DND-41 (cell line): ENCODE data around the gene SLC29A4.
"Not testable (repeated sequence)": the region's sequence is repeated elsewhere in the genome, so short reads cannot be mapped to it uniquely, and the experiment has no call there.

Source experiments
- ATAC-seq: fragments of 200-7000 bp; cut with Tn5 transposase; 3 replicates; pipeline ENCODE4 v1.9.1; 2021; ENCODE audit warnings: low read depth; ENCODE audit not compliant: insufficient read depth
- DNase-seq: peaks from one replicate; pipeline ENCODE4 v3.0.0-alpha.2; 2020
- H2AFZ ChIP-seq: 2 replicates; pipeline ENCODE4 v1.6.0; 2012; ENCODE audit warnings: low read depth, low read length
- H3K27ac ChIP-seq: 2 replicates; pipeline ENCODE4 v1.5.1; 2012; ENCODE audit warnings: low read length, inconsistent platforms
- H3K27me3 ChIP-seq: fragments of 200-600 bp; sonication (generic); 2 replicates; pipeline ENCODE4 v1.6.0; 2012; ENCODE audit warnings: low read length, mild to moderate bottlenecking, inconsistent platforms; ENCODE audit not compliant: insufficient read depth, poor library complexity
- H3K36me3 ChIP-seq: 2 replicates; pipeline ENCODE4 v1.5.1; 2012; ENCODE audit warnings: low read length, inconsistent platforms; ENCODE audit not compliant: insufficient read depth
- H3K4me1 ChIP-seq: 2 replicates; pipeline ENCODE4 v1.5.1; 2012; ENCODE audit warnings: mild to moderate bottlenecking, low read length; ENCODE audit not compliant: insufficient read depth
- H3K4me2 ChIP-seq: 2 replicates; pipeline ENCODE4 v1.6.0; 2012; ENCODE audit warnings: mild to moderate bottlenecking, moderate library complexity, low read length, inconsistent platforms; ENCODE audit not compliant: insufficient read depth
- H3K4me3 ChIP-seq, 2 experiments: fragments of 200-600 bp in 1 of 2; shearing (Covaris generic) in 1 of 2; 2 replicates each; pipeline ENCODE4 v1.5.1; 2012 to 2016; ENCODE audit warnings: inconsistent platforms in 2 of 2, low read length in 2 of 2, mild to moderate bottlenecking in 2 of 2, low read depth in 1 of 2, moderate library complexity in 1 of 2
- H3K79me2 ChIP-seq: 2 replicates; pipeline ENCODE4 v1.6.0; 2012; ENCODE audit warnings: low read length, inconsistent platforms; ENCODE audit not compliant: insufficient read depth
- H3K9ac ChIP-seq: 2 replicates; pipeline ENCODE4 v1.6.0; 2012; ENCODE audit warnings: low read depth, mild to moderate bottlenecking, inconsistent platforms, low read length, moderate library complexity
- H3K9me3 ChIP-seq: 2 replicates; pipeline ENCODE4 v1.5.1; 2012; ENCODE audit warnings: low read length, moderate library complexity, mild to moderate bottlenecking, inconsistent platforms; ENCODE audit not compliant: insufficient read depth, severe bottlenecking
- H4K20me1 ChIP-seq: 2 replicates; pipeline ENCODE4 v1.6.0; 2012; ENCODE audit warnings: low read length; ENCODE audit not compliant: insufficient read depth
- EZH2 ChIP-seq: IDR thresholded peaks from 3 replicates; pipeline ENCODE4 v1.6.1; 2012; ENCODE audit warnings: borderline replicate concordance, low read depth, mild to moderate bottlenecking, moderate library complexity, low read length, inconsistent platforms; ENCODE audit not compliant: severe bottlenecking
- TF ChIP-seq, protein P1 (sequence below): IDR thresholded peaks from 2 replicates; pipeline ENCODE4 v1.5.1; 2012; ENCODE audit warnings: borderline replicate concordance, low read length, moderate library complexity, mild to moderate bottlenecking; ENCODE audit not compliant: poor library complexity, severe bottlenecking; ENCODE audit errors: extremely low read depth

The SLC29A4 gene

DNA sequence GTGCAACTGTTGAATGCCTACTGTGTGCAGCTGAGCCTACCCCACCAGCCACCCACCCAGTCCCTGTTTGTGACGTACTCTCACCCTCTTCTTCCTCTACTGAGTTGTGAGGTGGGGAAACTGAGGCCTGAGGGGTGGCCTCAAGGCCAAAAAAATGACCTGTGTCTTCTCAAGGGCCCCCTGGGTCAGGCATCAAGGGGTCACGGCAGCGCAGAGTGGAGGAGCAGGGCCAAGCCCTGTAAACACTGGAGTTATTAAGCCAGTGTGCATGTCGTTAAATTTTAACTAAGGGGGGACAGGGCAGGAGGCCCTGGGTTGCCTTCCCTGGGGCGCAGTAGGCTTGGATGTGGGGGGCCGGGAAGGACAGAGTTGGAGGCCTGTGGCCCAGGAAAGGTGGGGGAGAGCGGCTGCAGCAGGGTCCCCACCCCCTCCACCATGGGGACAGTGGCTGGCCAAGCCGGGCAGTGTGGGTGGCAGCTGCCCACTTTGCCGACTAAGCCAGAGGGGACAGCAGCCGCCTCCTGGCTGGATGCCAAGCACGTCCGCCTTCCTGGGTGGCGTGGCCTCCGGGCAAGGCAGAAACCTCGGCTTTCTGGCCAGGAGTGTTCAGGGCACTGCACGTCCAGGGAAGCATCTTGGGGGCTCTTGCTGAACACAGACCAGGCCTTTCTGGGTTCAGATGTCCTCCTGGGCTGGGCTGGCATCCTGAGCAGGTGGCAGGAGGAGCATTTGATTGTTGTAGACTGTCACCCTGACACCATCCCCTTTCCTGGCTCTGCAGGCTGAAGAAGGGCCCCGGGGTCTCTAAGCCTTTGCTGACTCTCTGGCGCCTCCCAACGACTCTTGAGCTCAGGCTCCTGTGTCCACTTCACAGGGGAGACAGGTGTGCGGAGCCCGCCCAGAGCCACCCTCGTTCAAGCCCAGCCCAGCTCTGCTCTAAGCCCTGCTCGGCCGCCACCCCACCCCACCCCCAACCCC is 1.9 kb downstream of the SLC29A4 start:
- Histone ChIP-seq H3K36me3 (no peaks in the 10 kb centered on the region), H4K20me1 (no peaks in the 10 kb centered on the region), H2AFZ (no peak overlapping the region), H3K4me3 (no peak overlapping the region), H3K27me3 (no peaks in the 10 kb centered on the region), H3K79me2 (no peaks in the 10 kb centered on the region), H3K4me2 (no peak overlapping the region), H3K4me1 (no peaks in the 10 kb centered on the region), H3K9ac (no peak overlapping the region), H3K27ac (no peak overlapping the region), H3K9me3 (no peaks in the 10 kb centered on the region)
- ATAC-seq (no peak), DNase-seq (no peak)
- TF ChIP-seq EZH2: no peak
- TF ChIP-seq, protein P1, sequence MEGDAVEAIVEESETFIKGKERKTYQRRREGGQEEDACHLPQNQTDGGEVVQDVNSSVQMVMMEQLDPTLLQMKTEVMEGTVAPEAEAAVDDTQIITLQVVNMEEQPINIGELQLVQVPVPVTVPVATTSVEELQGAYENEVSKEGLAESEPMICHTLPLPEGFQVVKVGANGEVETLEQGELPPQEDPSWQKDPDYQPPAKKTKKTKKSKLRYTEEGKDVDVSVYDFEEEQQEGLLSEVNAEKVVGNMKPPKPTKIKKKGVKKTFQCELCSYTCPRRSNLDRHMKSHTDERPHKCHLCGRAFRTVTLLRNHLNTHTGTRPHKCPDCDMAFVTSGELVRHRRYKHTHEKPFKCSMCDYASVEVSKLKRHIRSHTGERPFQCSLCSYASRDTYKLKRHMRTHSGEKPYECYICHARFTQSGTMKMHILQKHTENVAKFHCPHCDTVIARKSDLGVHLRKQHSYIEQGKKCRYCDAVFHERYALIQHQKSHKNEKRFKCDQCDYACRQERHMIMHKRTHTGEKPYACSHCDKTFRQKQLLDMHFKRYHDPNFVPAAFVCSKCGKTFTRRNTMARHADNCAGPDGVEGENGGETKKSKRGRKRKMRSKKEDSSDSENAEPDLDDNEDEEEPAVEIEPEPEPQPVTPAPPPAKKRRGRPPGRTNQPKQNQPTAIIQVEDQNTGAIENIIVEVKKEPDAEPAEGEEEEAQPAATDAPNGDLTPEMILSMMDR: no peak

GRCh38 chr7:5286933-5287332 is 4.2 kb downstream of the SLC29A4 start:
- no peaks in the 10 kb centered on the region for H3K27me3 ChIP-seq
- H3K9me3 ChIP-seq: no peaks in the 10 kb centered on the region
- DNase-seq: no peak
- no peak for ATAC-seq
- H3K36me3 ChIP-seq: no peaks in the 10 kb centered on the region
- no peak for TF ChIP-seq EZH2
- no peak overlapping the region for H2AFZ ChIP-seq
- no peak overlapping the region for H3K9ac ChIP-seq
- no peak overlapping the region for H3K4me2 ChIP-seq
- no peaks in the 10 kb centered on the region for H3K4me1 ChIP-seq
- H3K27ac ChIP-seq: no peak overlapping the region
- no peak overlapping the region for H3K4me3 ChIP-seq
- no peaks in the 10 kb centered on the region for H4K20me1 ChIP-seq
- H3K79me2 ChIP-seq: no peaks in the 10 kb centered on the region

GRCh38 chr7:5287373-5287772 is 4.6 kb downstream of the SLC29A4 start:
- H4K20me1 ChIP-seq, H2AFZ ChIP-seq, H3K36me3 ChIP-seq, H3K79me2 ChIP-seq, H3K4me2 ChIP-seq, ATAC-seq, H3K9me3 ChIP-seq, H3K4me3 ChIP-seq, H3K4me1 ChIP-seq, H3K27me3 ChIP-seq, DNase-seq, H3K9ac ChIP-seq, H3K27ac ChIP-seq: not testable (repeated sequence)

GRCh38 chr7:5287802-5288201 is 5.1 kb downstream of the SLC29A4 start:
- Histone ChIP-seq H3K79me2 (no peaks in the 10 kb centered on the region), H2AFZ (no peak overlapping the region), H3K27ac (no peak overlapping the region), H3K4me2 (no peak overlapping the region), H3K36me3 (no peaks in the 10 kb centered on the region), H3K4me1 (no peaks in the 10 kb centered on the region), H3K27me3 (no peaks in the 10 kb centered on the region), H3K9ac (no peak overlapping the region), H3K9me3 (no peaks in the 10 kb centered on the region), H3K4me3 (no peak overlapping the region), H4K20me1 (no peaks in the 10 kb centered on the region)
- ATAC-seq (no peak), DNase-seq (no peak)
- TF ChIP-seq, protein P1: no peak
- no peak for TF ChIP-seq EZH2

- H4K20me1 ChIP-seq, H2AFZ ChIP-seq, H3K27ac ChIP-seq, H3K36me3 ChIP-seq, H3K4me2 ChIP-seq, H3K9me3 ChIP-seq, H3K79me2 ChIP-seq, H3K27me3 ChIP-seq, ATAC-seq, DNase-seq, H3K4me1 ChIP-seq, H3K4me3 ChIP-seq, H3K9ac ChIP-seq: not testable (repeated sequence)
Measured at GRCh38 chr7:5288560-5288959, 5.8 kb downstream of the SLC29A4 start.
